Gastroesophageal sphincter (tissue), 4 donors: ENCODE results near the gene ROCK2. TPM values are rescaled to one million over a fixed set of nuclear protein-coding genes. Genes with fewer than 3 reads are reported as not detected.

Experiments
- ATAC-seq: fragments of 150-250 bp; one replicate; pipeline ENCODE4 v1.9.1; 2016; ENCODE audit warnings: mild to moderate bottlenecking, moderate library complexity
- H3K27ac ChIP-seq, 4 donors: fragments of 200-600 bp; sonication (generic) in 3 of 4; 1 replicate in 3 of 4; 2 replicates in 1 of 4; pipeline ENCODE4 v1.5.1; 2016 to 2019
- H3K27me3 ChIP-seq: fragments of 200-600 bp; sonication (generic); one replicate; pipeline ENCODE4 v1.5.1; 2019
- H3K36me3 ChIP-seq, 2 donors: fragments of 200-600 bp; sonication (generic); one replicate each; pipeline ENCODE4 v1.5.1; 2019; ENCODE audit warnings: control low read depth in 1 of 2
- H3K4me1 ChIP-seq, 3 donors: fragments of 200-600 bp; sonication (generic); 1 replicate in 2 of 3; 2 replicates in 1 of 3; pipeline ENCODE4 v1.5.1; 2016 to 2019; ENCODE audit warnings: control low read depth in 2 of 3
- H3K4me3 ChIP-seq, 2 donors: fragments of 200-600 bp; sonication (generic); one replicate each; pipeline ENCODE4 v1.5.1; 2019; ENCODE audit warnings: mild to moderate bottlenecking in 1 of 2, moderate library complexity in 1 of 2
- H3K9me3 ChIP-seq, 3 donors: fragments of 200-600 bp; sonication (generic); one replicate each; pipeline ENCODE4 v1.5.1; 2017 to 2019; ENCODE audit warnings: control low read depth in 2 of 3
- EP300 ChIP-seq: sonication (generic); formaldehyde crosslinking; IDR thresholded peaks from one replicate; pipeline ENCODE4 v1.6.1; 2017; ENCODE audit warnings: antibody characterized with exemption, mild to moderate bottlenecking
- POLR2A ChIP-seq, 2 donors: fragments of 450-650 bp; IDR thresholded peaks; one replicate each; pipeline ENCODE4 v1.6.1; 2017; ENCODE audit warnings: antibody characterized with exemption in 2 of 2, mild to moderate bottlenecking in 2 of 2, moderate library complexity in 1 of 2
- POLR2AphosphoS5 ChIP-seq: sonication (generic); formaldehyde crosslinking; IDR thresholded peaks from one replicate; pipeline ENCODE4 v1.6.1; 2017; ENCODE audit warnings: antibody characterized with exemption
- WGBS, 2 donors: methylation state at CpG; one replicate each; pipeline ENCODE4 v1.1.5; 2018; ENCODE audit warnings: low coverage in 1 of 2; 5-methylcytosine and 5-hydroxymethylcytosine counted together
- total RNA-seq, 4 donors: library from RNA; depleted of rRNA; stranded (reverse); fragments of >200 nt; gene quantifications; one replicate each; pipeline ENCODE4 v1.1.0, GENCODE V29; 2016
- TF ChIP-seq, protein P1 (sequence below), 4 experiments: fragments of 200-600 bp in 2 of 4; fragments of 450-650 bp in 2 of 4; sonication (generic) in 1 of 4; IDR thresholded peaks; one replicate each; pipeline ENCODE4 v1.5.1; 2017 to 2019; ENCODE audit warnings: antibody characterized with exemption in 4 of 4, mild to moderate bottlenecking in 2 of 4, moderate library complexity in 2 of 4

Gene ROCK2
- total RNA-seq, 4 donors from 2014 or later: 102 to 130 (median 113) TPM

DNA sequence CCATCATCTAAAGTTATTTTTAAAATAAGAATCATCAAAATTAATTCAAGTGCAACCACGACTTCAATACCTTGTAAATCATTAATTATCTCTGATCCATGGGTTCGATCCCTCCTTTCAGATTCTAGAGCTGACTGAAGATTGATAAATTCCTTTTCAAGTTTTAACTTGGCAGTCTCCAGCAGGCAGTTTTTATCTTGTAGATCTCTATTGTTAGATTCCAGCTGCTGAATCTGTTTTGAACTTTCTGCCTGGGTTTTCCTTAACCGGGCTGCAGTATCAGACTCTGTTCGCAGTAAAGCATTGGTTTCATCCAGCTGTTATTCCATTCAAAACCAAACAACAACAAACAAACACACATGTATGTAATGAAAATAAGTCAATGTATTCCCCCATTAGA, 129.7 kb downstream of the ROCK2 start:
- WGBS, 2 donors: 42 to 65% methylated on average over 4 of the region's 4 CpGs
- no peaks in the 10 kb centered on the region for H3K4me1 ChIP-seq
- H3K4me3 ChIP-seq: no peak overlapping the region
- H3K27ac ChIP-seq: no peak overlapping the region
- H3K27me3 ChIP-seq: no peaks in the 10 kb centered on the region
- H3K9me3 ChIP-seq: no peaks in the 10 kb centered on the region
- TF ChIP-seq POLR2A (IDR thresholded peaks at IDR 0.05) (no peak), EP300 (no peak), POLR2AphosphoS5 (no peak)
- TF ChIP-seq, protein P1, sequence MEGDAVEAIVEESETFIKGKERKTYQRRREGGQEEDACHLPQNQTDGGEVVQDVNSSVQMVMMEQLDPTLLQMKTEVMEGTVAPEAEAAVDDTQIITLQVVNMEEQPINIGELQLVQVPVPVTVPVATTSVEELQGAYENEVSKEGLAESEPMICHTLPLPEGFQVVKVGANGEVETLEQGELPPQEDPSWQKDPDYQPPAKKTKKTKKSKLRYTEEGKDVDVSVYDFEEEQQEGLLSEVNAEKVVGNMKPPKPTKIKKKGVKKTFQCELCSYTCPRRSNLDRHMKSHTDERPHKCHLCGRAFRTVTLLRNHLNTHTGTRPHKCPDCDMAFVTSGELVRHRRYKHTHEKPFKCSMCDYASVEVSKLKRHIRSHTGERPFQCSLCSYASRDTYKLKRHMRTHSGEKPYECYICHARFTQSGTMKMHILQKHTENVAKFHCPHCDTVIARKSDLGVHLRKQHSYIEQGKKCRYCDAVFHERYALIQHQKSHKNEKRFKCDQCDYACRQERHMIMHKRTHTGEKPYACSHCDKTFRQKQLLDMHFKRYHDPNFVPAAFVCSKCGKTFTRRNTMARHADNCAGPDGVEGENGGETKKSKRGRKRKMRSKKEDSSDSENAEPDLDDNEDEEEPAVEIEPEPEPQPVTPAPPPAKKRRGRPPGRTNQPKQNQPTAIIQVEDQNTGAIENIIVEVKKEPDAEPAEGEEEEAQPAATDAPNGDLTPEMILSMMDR (IDR thresholded peaks at IDR 0.05): no peak
- no peak for ATAC-seq
- peaks cover 10 to 96% of the 10 kb centered on the region in 2 donors for H3K36me3 ChIP-seq

DNA sequence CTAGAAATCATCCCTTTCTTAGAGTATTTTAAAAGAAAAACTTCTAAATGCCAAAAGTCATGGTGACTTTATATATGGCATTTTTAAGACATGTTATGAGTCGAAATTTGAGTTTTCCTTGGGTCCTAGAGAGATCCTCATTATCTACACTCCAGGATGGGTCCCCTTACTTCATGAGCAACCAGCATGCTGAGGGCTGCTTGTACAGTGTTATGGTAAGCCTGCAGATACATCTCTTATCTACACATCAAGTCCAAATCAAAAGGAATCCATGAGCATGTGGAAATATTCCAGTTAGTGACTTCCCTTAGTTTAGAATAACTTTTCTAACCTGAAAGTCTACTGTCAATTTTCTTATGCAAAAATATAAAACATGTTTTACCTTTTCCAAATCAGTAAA, 130.5 kb downstream of the ROCK2 start:
- H3K4me3 ChIP-seq: no peak overlapping the region
- H3K27me3 ChIP-seq: no peaks in the 10 kb centered on the region
- no peak for TF ChIP-seq POLR2A (IDR thresholded peaks at IDR 0.05)
- no peak for TF ChIP-seq EP300
- TF ChIP-seq, protein P1 (IDR thresholded peaks at IDR 0.05): no peak
- no peaks in the 10 kb centered on the region for H3K4me1 ChIP-seq
- no peak for ATAC-seq
- H3K36me3 ChIP-seq: peaks cover 10 to 94% of the 10 kb centered on the region in 2 donors
- no peaks in the 10 kb centered on the region for H3K9me3 ChIP-seq
- no peak overlapping the region for H3K27ac ChIP-seq
- WGBS, 2 donors: 89 to 95% methylated on average over 1 of the region's 1 CpG

DNA sequence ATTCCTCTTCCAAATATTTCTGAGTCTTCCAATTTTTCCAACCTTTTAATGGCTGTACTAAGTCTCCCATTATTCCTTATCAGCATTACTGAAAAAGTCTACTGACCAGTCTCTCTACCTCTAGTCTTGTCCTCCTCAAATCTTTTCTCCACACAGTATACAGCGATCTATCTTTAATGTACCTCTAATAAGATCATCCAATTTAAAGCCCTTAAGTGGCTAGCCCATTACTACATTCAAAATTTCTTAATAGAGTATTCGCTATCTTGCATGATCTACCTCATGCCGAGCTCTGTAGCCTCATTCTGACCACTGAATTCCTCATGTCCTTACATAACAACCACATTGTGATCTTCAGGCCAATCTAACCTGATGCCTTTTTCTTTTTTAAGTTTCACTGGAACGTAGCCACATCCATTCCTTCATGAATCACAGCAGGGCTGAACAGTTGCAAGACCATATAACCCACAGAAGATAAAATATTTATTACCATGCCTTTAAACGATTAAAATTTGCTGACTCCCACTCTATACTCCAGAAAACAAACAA, 131.3 kb downstream of the ROCK2 start:
- no peak overlapping the region for H3K4me3 ChIP-seq
- TF ChIP-seq EP300 (no peak), POLR2AphosphoS5 (no peak), POLR2A (IDR thresholded peaks at IDR 0.05) (no peak)
- TF ChIP-seq, protein P1 (IDR thresholded peaks at IDR 0.05): no peak
- ATAC-seq: no peak
- H3K4me1 ChIP-seq: no peaks in the 10 kb centered on the region
- H3K27me3 ChIP-seq: no peaks in the 10 kb centered on the region
- no peaks in the 10 kb centered on the region for H3K9me3 ChIP-seq
- 90 to 100% methylated on average over 3 to 5 of the region's 5 CpGs for WGBS, 2 donors
- peaks cover 10 to 91% of the 10 kb centered on the region in 2 donors for H3K36me3 ChIP-seq
- H3K27ac ChIP-seq: no peak overlapping the region

DNA sequence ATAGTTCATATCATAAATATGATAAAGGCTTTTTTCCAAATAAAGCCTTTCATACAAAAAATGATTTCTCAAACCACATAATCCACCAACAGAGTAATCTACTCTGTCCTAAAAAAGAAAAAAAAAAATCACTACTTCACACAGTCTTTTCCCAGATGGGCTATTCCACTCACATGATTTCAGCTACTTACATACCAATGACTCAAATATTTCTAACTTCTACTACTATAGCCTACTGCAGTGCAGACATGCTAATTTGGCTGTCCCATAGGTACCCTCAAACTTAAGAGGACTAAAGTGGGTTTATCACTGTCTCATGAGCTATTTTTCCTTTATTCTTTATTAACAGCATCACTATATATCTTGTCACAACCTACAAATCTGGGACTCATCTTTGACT, 131.8 kb downstream of the ROCK2 start:
- Histone ChIP-seq H3K4me1 (no peaks in the 10 kb centered on the region), H3K4me3 (no peak overlapping the region), H3K27me3 (no peaks in the 10 kb centered on the region), H3K27ac (no peak overlapping the region), H3K9me3 (no peaks in the 10 kb centered on the region), H3K36me3 (peaks cover 10 to 89% of the 10 kb centered on the region in 2 donors)
- TF ChIP-seq EP300: no peak
- TF ChIP-seq, protein P1 (IDR thresholded peaks at IDR 0.05): no peak
- no peak for TF ChIP-seq POLR2AphosphoS5
- TF ChIP-seq POLR2A (IDR thresholded peaks at IDR 0.05): no peak
- no peak for ATAC-seq

DNA sequence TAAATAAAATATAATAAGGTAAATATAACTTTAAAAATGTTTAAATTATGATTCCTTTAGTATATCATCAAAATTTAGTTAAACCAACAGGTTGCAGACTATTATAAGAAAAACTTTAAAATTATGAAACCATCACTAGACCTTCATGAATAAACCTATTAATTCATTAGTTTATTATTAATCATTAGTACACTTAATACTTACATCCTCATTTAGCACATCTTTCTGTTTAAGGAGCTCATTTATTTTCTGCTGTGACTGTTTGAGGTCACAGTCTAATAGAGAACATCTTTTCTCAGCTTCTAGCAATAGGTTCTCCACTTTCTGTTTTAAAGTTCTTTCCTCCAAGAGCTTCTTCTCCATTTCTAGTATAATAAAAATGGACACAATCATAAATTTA, 136.4 kb downstream of the ROCK2 start:
- Histone ChIP-seq H3K36me3 (peaks cover 0 to 75% of the 10 kb centered on the region in 2 donors), H3K27me3 (no peaks in the 10 kb centered on the region), H3K4me1 (no peaks in the 10 kb centered on the region), H3K27ac (no peak overlapping the region), H3K4me3 (no peak overlapping the region), H3K9me3 (no peaks in the 10 kb centered on the region)
- TF ChIP-seq, protein P1 (IDR thresholded peaks at IDR 0.05): no peak
- TF ChIP-seq POLR2AphosphoS5: no peak
- no peak for TF ChIP-seq POLR2A (IDR thresholded peaks at IDR 0.05)
- no peak for TF ChIP-seq EP300
- ATAC-seq: no peak
